Liver (tissue), 9 donors: Measurements from ENCODE around the gene SNN. TPM values are rescaled to one million over a fixed set of nuclear protein-coding genes. Genes with fewer than 3 reads are reported as not detected.

ENCODE experiments used
- DNase-seq: peaks from one replicate; pipeline ENCODE4 v3.0.0-alpha.2; 2017; ENCODE audit warnings: low spot score
- H3K27ac ChIP-seq, 2 donors: one replicate each; pipeline ENCODE4 v1.7.0; 2013; ENCODE audit warnings: inconsistent platforms in 2 of 2, low read length in 2 of 2, control low read depth in 1 of 2, low read depth in 1 of 2, mild to moderate bottlenecking in 1 of 2
- H3K27me3 ChIP-seq, 4 donors: one replicate each; pipeline versions ENCODE4 v1.6.1 to v1.7.0; 2013; ENCODE audit warnings: low read length in 3 of 4, inconsistent platforms in 1 of 4, mild to moderate bottlenecking in 1 of 4, moderate library complexity in 1 of 4; ENCODE audit not compliant: control insufficient read depth in 4 of 4, insufficient read depth in 4 of 4
- H3K36me3 ChIP-seq, 4 donors: one replicate each; pipeline versions ENCODE4 v1.6.1 to v1.7.0; 2013; ENCODE audit warnings: low read length in 3 of 4, mild to moderate bottlenecking in 3 of 4, low read depth in 1 of 4, moderate library complexity in 1 of 4; ENCODE audit not compliant: control insufficient read depth in 4 of 4, insufficient read depth in 3 of 4
- H3K4me1 ChIP-seq, 4 donors: one replicate each; pipeline versions ENCODE4 v1.6.1 to v1.7.0; 2013; ENCODE audit warnings: low read length in 3 of 4, mild to moderate bottlenecking in 3 of 4, moderate library complexity in 1 of 4; ENCODE audit not compliant: control insufficient read depth in 4 of 4, insufficient read depth in 4 of 4
- H3K4me3 ChIP-seq, 3 donors: one replicate each; pipeline versions ENCODE4 v1.6.1 to v1.7.0; 2013; ENCODE audit warnings: low read length in 3 of 3, control low read depth in 1 of 3, low read depth in 1 of 3, mild to moderate bottlenecking in 1 of 3
- H3K9ac ChIP-seq, 2 donors: one replicate each; pipeline ENCODE4 v1.7.0; 2013; ENCODE audit warnings: low read length in 2 of 2, mild to moderate bottlenecking in 2 of 2, moderate library complexity in 2 of 2, control low read depth in 1 of 2, low read depth in 1 of 2
- H3K9me3 ChIP-seq, 4 donors: one replicate each; pipeline versions ENCODE4 v1.6.1 to v1.7.0; 2013; ENCODE audit warnings: low read length in 3 of 4; ENCODE audit not compliant: control insufficient read depth in 4 of 4
- EGR1 ChIP-seq, 2 donors: IDR thresholded peaks; 2 replicates each; pipeline ENCODE4 v1.6.1; 2016 to 2018; ENCODE audit warnings: antibody characterized with exemption in 2 of 2, low read depth in 2 of 2
- FOXA2 ChIP-seq: IDR thresholded peaks from 2 replicates; pipeline ENCODE4 v1.6.1; 2016; ENCODE audit warnings: antibody characterized with exemption
- GABPA ChIP-seq, 2 donors: IDR thresholded peaks in 1 of 2; conservative IDR thresholded peaks in 1 of 2; 2 replicates each; pipeline ENCODE4 v1.6.1; 2016; ENCODE audit warnings: antibody characterized with exemption in 2 of 2, mild to moderate bottlenecking in 1 of 2, moderate library complexity in 1 of 2
- HNF4G ChIP-seq: IDR thresholded peaks from 2 replicates; pipeline ENCODE4 v1.6.1; 2016; ENCODE audit warnings: antibody characterized with exemption
- JUND ChIP-seq, 2 donors: IDR thresholded peaks; 2 replicates each; pipeline ENCODE4 v1.6.1; 2016; ENCODE audit warnings: antibody characterized with exemption in 2 of 2
- MAX ChIP-seq: IDR thresholded peaks from 2 replicates; pipeline ENCODE4 v1.6.1; 2016; ENCODE audit warnings: antibody characterized with exemption
- NR2F2 ChIP-seq: IDR thresholded peaks from 2 replicates; pipeline ENCODE4 v1.6.1; 2016; ENCODE audit warnings: antibody characterized with exemption
- RAD21 ChIP-seq, 2 donors: IDR thresholded peaks; 2 replicates each; pipeline ENCODE4 v1.6.1; 2016; ENCODE audit warnings: antibody characterized with exemption in 2 of 2, mild to moderate bottlenecking in 2 of 2
- REST ChIP-seq: IDR thresholded peaks from 2 replicates; pipeline ENCODE4 v1.6.1; 2016; ENCODE audit warnings: antibody characterized with exemption, mild to moderate bottlenecking
- RXRA ChIP-seq, 2 donors: IDR thresholded peaks; 2 replicates each; pipeline ENCODE4 v1.6.1; 2017 to 2018; ENCODE audit warnings: antibody characterized with exemption in 2 of 2, mild to moderate bottlenecking in 1 of 2
- SP1 ChIP-seq: IDR thresholded peaks from 2 replicates; pipeline ENCODE4 v1.6.1; 2018; ENCODE audit warnings: antibody characterized with exemption, mild to moderate bottlenecking
- TAF1 ChIP-seq: conservative IDR thresholded peaks from 2 replicates; pipeline ENCODE4 v1.6.1; 2016; ENCODE audit warnings: antibody characterized with exemption, mild to moderate bottlenecking
- YY1 ChIP-seq: IDR thresholded peaks from 2 replicates; pipeline ENCODE4 v1.6.1; 2016; ENCODE audit warnings: antibody characterized with exemption, mild to moderate bottlenecking
- ZBTB33 ChIP-seq: IDR thresholded peaks from 2 replicates; pipeline ENCODE4 v1.6.1; 2016; ENCODE audit warnings: antibody characterized with exemption
- WGBS: extraction: QIAGEN DNeasy Blood & Tissue Kit; methylation state at CpG from one replicate; pipeline ENCODE4 v1.1.7; 2013; 5-methylcytosine and 5-hydroxymethylcytosine counted together
- polyA plus RNA-seq, 2 donors: library from polyadenylated mRNA; stranded (reverse) in 1 of 2; unstranded in 1 of 2; fragments of 200-250 nt in 1 of 2; fragments of >200 nt in 1 of 2; fragmentation: Nextera tagmentation in 1 of 2; extraction: Ambion mirVana in 1 of 2; gene quantifications; one replicate each; pipeline versions ENCODE4 v1.2.1 to v1.2.3, GENCODE V29; 2013 to 2015
- total RNA-seq, 2 donors: library from RNA; depleted of rRNA; stranded (reverse); fragments of >200 nt; gene quantifications; one replicate each; pipeline ENCODE4 v1.2.3, GENCODE V29; 2014
- donor health status: healthy.
- donor health status: healthy.
- donor health status: healthy.
- donor health status: healthy.
- donor health status: healthy.

SNN gene
- total and polyA plus RNA-seq, 4 donors = 2.5 to 6.2 (median 5.3) TPM

GRCh38 chr16:11637320-11637719, 30.9 kb upstream of the SNN start:
- DNase-seq = no peak
- no peaks in the 10 kb centered on the region for H3K36me3 ChIP-seq
- WGBS = 92% methylated on average over 5 of the region's 5 CpGs
- no peaks in the 10 kb centered on the region for H3K9me3 ChIP-seq
- H3K27ac ChIP-seq = no peak overlapping the region
- H3K9ac ChIP-seq = no peak overlapping the region
- H3K4me3 ChIP-seq = no peak overlapping the region
- TF ChIP-seq JUND (IDR thresholded peaks at IDR 0.05) = no peak
- no peak for TF ChIP-seq RAD21 (IDR thresholded peaks at IDR 0.05)
- TF ChIP-seq YY1 = no peak
- no peak for TF ChIP-seq NR2F2
- no peak for TF ChIP-seq GABPA (IDR thresholded peaks at IDR 0.05 in 1 of 2, conservative IDR thresholded peaks at IDR 0.05 in 1 of 2)
- no peak for TF ChIP-seq FOXA2
- no peak for TF ChIP-seq RXRA (IDR thresholded peaks at IDR 0.05)
- no peak for TF ChIP-seq MAX
- no peak for TF ChIP-seq TAF1
- H3K27me3 ChIP-seq = no peaks in the 10 kb centered on the region
- peaks cover 3 to 17% (median 11%) of the 10 kb centered on the region in 4 donors for H3K4me1 ChIP-seq

GRCh38 chr16:11638140-11638539, 30.1 kb upstream of the SNN start:
- H3K27ac ChIP-seq = no peak overlapping the region
- no peak for DNase-seq
- no peak overlapping the region for H3K4me3 ChIP-seq
- H3K9me3 ChIP-seq = no peaks in the 10 kb centered on the region
- H3K36me3 ChIP-seq = no peaks in the 10 kb centered on the region
- H3K4me1 ChIP-seq = peaks cover 3 to 17% (median 11%) of the 10 kb centered on the region in 4 donors
- H3K9ac ChIP-seq = no peak overlapping the region
- TF ChIP-seq REST = no peak
- no peak for TF ChIP-seq ZBTB33
- TF ChIP-seq SP1 = no peak
- no peak for TF ChIP-seq RAD21 (IDR thresholded peaks at IDR 0.05)
- no peak for TF ChIP-seq FOXA2
- TF ChIP-seq RXRA (IDR thresholded peaks at IDR 0.05) = no peak
- no peak for TF ChIP-seq YY1
- 79% methylated on average over 4 of the region's 4 CpGs for WGBS
- no peaks in the 10 kb centered on the region for H3K27me3 ChIP-seq

- no peak for DNase-seq
- Histone ChIP-seq H3K4me3 (no peak overlapping the region), H3K36me3 (no peaks in the 10 kb centered on the region), H3K27ac (no peak overlapping the region), H3K27me3 (no peaks in the 10 kb centered on the region), H3K9ac (no peak overlapping the region), H3K4me1 (peaks cover 3 to 17% (median 11%) of the 10 kb centered on the region in 4 donors), H3K9me3 (no peaks in the 10 kb centered on the region)
- WGBS = 91% methylated on average over 4 of the region's 4 CpGs
- TF ChIP-seq RXRA (IDR thresholded peaks at IDR 0.05) = no peak
- no peak for TF ChIP-seq SP1
- TF ChIP-seq REST = no peak
- TF ChIP-seq MAX = no peak
- no peak for TF ChIP-seq EGR1 (IDR thresholded peaks at IDR 0.05; ENCODE audit: low read depth in 2 of 2)
- TF ChIP-seq ZBTB33 = no peak
- no peak for TF ChIP-seq FOXA2
- no peak for TF ChIP-seq RAD21 (IDR thresholded peaks at IDR 0.05)
- TF ChIP-seq HNF4G = no peak
- TF ChIP-seq TAF1 = no peak
- no peak for TF ChIP-seq NR2F2
These were observed 29.2 kb upstream of the SNN start for GRCh38 chr16:11639008-11639562.
